Prostate gland (tissue), 2 donors: ENCODE data around the gene WDR43.

ENCODE experiments used
- POLR2A ChIP-seq: fragments of 450-650 bp; IDR thresholded peaks from one replicate; pipeline ENCODE4 v1.6.1; 2016; ENCODE audit warnings: antibody characterized with exemption, mild to moderate bottlenecking
- POLR2AphosphoS5 ChIP-seq: sonication (generic); formaldehyde crosslinking; IDR thresholded peaks from one replicate; pipeline ENCODE4 v1.6.1; 2017; ENCODE audit warnings: antibody characterized with exemption
- TF ChIP-seq, protein P1 (sequence below), 4 experiments: fragments of 200-600 bp in 2 of 4; fragments of 450-650 bp in 2 of 4; sonication (generic) in 2 of 4; IDR thresholded peaks; 1 replicate in 3 of 4; 2 replicates in 1 of 4; pipeline ENCODE4 v1.5.1; 2016 to 2019; ENCODE audit warnings: antibody characterized with exemption in 4 of 4, mild to moderate bottlenecking in 2 of 4, moderate library complexity in 2 of 4

DNA sequence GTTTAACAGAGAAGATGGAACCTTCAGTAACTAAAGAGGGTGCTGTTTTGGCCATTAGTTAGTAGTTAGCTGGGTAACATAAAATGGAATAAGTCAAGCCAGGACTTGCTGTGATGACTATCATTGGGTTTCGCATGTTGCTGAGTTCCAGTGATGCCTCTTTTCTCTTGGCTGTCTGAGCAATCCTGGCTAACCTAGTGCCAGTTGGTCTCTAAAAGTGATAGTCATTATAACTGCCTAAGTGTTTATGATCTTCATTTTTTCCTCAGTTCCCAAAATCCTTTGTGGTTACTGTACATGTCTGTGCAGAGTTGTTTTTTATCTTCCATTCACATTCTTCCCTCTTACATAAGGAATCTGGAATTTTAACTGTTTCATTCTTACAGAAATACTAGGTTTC lies 33.4 kb downstream of the WDR43 start:
- TF ChIP-seq, protein P1, sequence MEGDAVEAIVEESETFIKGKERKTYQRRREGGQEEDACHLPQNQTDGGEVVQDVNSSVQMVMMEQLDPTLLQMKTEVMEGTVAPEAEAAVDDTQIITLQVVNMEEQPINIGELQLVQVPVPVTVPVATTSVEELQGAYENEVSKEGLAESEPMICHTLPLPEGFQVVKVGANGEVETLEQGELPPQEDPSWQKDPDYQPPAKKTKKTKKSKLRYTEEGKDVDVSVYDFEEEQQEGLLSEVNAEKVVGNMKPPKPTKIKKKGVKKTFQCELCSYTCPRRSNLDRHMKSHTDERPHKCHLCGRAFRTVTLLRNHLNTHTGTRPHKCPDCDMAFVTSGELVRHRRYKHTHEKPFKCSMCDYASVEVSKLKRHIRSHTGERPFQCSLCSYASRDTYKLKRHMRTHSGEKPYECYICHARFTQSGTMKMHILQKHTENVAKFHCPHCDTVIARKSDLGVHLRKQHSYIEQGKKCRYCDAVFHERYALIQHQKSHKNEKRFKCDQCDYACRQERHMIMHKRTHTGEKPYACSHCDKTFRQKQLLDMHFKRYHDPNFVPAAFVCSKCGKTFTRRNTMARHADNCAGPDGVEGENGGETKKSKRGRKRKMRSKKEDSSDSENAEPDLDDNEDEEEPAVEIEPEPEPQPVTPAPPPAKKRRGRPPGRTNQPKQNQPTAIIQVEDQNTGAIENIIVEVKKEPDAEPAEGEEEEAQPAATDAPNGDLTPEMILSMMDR (IDR thresholded peaks at IDR 0.05): no peak
- TF ChIP-seq POLR2A: no peak
- TF ChIP-seq POLR2AphosphoS5: no peak
